HG02885 (cell line): ENCODE data around the gene SOS1.
A peak's percentile ranks its signal among the peaks of the same experiment; 100 is the strongest.
"Not testable (repeated sequence)": the region's sequence is repeated elsewhere in the genome, so short reads cannot be mapped to it uniquely, and the experiment has no call there.

Experiments used
- ATAC-seq: cut with Tn5 transposase; IDR thresholded peaks from one replicate; pipeline ENCODE4 v1.9.1; 2021; ENCODE audit warnings: mild to moderate bottlenecking; ENCODE audit not compliant: unreplicated experiment, poor library complexity

The SOS1 gene

GRCh38 chr2:39139511-39140237 is 18.8 kb upstream of the SOS1 start:
- no peak for ATAC-seq

GRCh38 chr2:39138837-39139211 is 18.0 kb upstream of the SOS1 start:
- no peak for ATAC-seq

GRCh38 chr2:39138187-39138836 is 17.5 kb upstream of the SOS1 start:
- ATAC-seq: not testable (repeated sequence)

- ATAC-seq: no peak
Observed at GRCh38 chr2:39136799-39137198, 15.9 kb upstream of the SOS1 start.

DNA sequence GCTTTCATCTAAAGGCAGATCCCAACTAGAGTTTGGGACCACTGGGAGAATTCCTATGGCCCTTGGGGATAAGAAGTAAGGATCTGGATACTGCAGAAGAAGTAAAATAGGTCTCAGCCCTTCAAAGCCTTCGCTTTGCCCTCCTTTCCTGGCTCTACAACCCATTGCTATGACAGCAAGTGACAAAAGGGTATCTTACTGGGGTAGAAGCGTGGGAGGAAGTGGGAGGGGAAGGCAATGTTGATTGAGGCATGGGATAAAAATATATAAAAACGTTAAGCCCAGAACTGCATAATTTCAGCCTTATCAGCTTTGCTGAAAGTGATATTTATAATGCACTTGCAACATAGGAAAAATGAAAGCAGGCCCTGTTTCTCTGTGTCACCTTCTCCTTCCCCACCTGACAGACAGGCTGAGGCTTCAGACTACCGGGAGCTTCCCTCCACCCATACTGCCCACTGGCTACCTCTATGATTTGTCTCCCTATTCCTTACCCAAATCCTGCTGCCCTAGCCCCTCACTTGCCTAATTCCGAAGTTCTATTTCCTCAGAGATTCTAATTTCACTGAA is 14.9 kb upstream of the SOS1 start:
- no peak for ATAC-seq

GRCh38 chr2:39133215-39133851 is 12.5 kb upstream of the SOS1 start:
- no peak for ATAC-seq

DNA sequence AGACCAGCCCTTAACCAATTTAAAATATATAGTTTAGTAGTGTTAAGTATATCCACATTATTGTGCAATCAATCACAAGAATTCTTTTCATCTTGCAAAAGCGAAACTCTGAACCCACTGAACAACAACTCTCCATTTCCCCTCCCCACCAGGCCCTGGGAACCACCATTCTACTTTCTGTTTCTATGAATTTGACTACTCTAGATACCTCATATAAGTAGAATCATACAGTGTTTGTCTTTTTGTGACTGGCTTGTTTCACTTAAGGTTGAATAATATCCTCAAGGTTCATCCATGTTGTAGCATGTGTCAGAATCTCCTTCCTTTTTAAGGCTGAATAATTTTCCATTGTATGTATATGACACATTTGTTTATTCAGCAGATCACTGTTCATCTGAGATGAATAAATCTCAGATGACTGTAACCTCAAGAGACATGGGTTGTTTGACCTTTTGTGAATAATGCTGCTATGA is 8.1 kb upstream of the SOS1 start:
- peak; percentile 58 for ATAC-seq

DNA sequence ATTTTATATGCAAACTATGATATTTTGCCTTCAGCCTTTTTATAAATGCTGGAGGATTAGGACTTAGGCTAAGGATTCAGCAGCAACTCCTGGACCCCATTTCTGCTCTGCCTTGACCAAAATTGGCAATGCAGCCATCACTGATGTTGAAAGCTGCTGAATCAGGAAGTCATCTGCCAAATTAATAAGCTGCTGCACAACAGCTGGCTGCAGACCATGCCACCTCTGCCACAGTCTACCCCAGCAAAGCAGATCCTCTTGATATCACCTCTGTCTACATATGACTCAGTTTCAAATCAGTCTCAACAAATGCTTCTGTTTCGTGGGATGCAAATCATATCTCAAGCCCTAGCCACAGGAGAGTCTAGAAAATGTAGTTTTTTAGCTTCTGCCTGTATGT is 7.1 kb upstream of the SOS1 start:
- peak; percentile 41 for ATAC-seq

DNA sequence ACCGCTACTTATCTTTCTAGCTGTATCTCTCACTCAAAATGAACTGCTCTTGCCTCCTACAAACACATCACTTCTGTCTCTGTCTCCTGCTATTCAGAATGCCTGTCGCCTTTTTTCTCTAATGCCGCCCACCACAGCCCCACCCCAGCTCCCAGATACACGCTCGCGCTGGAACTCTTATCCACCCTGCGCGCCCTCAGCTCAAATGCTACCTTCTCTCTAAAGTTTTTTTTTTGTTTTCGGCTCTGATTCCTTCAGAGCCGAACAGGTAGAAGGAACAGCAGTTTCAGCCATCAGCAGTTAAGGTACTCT is 3.9 kb upstream of the SOS1 start:
- no peak for ATAC-seq

- peak; percentile 63 for ATAC-seq
Observed at GRCh38 chr2:39124000-39124745, 3.3 kb upstream of the SOS1 start.

- no peak for ATAC-seq
Observed at GRCh38 chr2:39123436-39123999, 2.7 kb upstream of the SOS1 start.

DNA sequence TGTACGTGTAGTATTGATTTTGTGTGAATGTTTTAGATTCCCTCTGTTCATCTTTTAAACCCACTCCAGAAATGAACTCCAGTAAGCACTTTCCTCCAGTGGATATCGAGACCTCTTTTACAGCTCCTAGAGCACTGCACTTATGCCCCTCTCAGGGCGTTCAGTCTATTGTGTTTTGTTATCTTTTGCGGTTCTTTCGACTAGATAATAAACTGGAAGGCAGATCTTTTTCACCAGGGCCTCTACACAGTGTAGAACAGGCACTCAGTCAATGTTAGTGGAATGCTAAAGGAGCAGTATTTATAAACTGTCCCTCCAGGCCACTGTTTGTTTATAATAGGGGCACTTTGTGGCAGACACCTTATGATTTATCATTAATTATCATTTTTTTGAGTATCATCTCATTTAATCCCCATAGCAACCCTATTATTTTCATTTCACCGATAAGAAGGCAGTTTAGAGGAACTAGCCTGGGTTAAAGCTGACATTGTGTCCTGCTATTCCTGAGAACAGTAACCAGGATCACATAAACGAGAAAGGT is 742 bp upstream of the SOS1 start:
- ATAC-seq: no peak

DNA sequence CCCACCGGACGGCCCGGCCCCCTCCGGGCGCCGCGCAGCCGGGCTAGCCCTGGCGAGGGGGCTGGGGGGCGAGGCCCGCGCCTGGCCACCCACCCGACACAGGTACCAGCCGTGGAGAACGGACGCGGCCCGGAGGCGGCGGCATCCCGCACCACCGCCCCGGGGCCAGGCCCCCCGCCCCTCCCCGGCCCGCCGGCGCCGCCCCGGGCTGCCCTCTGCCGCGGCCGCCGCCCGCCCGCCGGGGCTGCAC is 405 bp downstream of the SOS1 start:
- peak; percentile 33 for ATAC-seq

GRCh38 chr2:39119732-39120520 is 925 bp downstream of the SOS1 start:
- ATAC-seq: peak; percentile 44

DNA sequence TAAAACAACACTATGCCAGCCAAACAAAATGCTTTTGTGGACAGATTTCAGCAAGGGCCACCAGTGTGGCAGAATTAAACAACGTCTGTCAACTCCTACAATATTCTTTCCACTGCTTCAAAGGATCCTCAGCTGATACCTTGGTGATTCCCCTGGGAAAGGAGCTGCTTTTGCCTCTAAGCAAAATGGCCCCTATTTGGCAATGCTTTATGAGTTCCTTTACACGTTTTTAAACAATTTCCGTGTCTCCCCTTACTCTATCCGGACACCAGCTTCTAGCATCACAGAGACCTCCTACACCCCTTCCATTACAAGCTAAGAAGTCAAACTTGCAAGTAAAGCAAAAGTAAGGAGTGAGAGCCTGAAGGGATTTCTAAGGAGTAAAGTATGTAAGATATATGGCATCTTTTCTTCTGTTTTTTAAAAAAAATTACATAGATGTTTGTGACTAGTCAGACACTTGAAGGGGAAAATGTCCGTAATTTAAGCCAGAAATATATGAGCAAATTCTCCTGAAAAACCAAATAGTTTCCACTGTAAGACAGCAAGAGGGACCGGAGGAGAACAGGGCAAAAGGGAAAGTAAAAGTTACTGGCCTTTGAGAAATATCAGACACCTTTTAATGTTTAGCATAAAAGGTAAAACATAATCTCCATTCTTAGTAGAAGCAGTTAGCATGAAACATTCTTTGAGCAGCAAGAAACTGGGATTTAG is 1.9 kb downstream of the SOS1 start:
- no peak for ATAC-seq

GRCh38 chr2:39115556-39115955 is 5.3 kb downstream of the SOS1 start:
- ATAC-seq: no peak

DNA sequence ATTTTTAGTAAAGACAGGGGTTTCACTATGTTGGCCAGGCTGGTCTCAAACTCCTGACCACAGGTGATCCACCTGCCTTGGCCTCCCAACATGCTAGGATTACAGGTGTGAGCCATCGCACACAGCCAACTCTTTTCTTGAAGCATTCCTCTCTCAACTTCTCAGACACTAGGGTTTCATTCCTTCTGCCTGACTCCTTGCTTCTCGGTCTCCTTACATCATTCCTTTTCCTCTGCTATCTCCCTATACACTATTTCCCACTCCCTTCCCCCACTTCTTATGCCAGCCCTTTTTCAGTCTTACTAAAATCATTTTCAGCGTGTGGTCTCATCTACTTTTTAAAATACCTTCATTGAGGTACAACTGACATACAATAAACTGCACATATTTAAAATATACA is 6.1 kb downstream of the SOS1 start:
- ATAC-seq: no peak

GRCh38 chr2:39109537-39109936 is 11.3 kb downstream of the SOS1 start:
- ATAC-seq: no peak

DNA sequence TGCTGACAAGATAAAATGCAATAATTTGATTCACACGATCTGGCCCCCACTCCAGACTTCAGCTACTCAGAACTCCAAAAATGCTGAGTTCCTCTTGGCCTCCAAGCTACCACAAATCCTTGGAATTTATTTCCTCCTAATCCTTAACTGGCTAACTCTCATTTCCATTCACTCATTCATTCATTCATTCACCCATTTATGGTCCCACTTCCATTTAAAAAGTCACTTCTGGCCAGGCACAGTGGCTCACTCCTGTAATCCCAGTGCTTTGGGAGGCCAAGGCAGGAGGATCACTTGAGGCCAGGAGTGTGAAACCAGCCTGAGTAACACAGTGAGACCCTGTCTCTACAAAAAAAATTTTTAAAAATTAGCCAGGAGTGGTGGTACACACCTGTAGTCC is 12.5 kb downstream of the SOS1 start:
- ATAC-seq: no peak
